ENCODE results near the gene MOBP.

Gene MOBP

DNA sequence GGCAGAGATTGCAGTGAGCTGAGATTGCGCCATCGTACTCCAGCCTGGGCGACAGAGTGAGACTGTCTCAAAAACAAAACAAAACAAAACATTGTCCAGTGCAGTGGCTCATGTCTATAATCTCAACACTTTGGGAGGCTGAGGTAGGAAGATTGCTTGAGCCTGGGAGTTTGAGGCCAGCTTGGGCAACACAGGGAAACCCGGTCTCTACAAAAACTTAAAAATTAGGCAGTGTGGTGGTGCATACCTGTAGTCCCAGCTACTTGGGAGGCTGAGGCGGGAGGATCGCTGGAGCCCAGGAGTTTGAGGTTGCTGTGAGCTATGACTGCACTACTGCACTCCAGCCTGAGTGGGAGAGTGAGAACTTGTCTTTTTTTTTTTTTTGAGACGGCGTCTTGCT is 27.2 kb upstream of the MOBP start:
- TF ChIP-seq, protein P1, sequence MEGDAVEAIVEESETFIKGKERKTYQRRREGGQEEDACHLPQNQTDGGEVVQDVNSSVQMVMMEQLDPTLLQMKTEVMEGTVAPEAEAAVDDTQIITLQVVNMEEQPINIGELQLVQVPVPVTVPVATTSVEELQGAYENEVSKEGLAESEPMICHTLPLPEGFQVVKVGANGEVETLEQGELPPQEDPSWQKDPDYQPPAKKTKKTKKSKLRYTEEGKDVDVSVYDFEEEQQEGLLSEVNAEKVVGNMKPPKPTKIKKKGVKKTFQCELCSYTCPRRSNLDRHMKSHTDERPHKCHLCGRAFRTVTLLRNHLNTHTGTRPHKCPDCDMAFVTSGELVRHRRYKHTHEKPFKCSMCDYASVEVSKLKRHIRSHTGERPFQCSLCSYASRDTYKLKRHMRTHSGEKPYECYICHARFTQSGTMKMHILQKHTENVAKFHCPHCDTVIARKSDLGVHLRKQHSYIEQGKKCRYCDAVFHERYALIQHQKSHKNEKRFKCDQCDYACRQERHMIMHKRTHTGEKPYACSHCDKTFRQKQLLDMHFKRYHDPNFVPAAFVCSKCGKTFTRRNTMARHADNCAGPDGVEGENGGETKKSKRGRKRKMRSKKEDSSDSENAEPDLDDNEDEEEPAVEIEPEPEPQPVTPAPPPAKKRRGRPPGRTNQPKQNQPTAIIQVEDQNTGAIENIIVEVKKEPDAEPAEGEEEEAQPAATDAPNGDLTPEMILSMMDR (IDR thresholded peaks at IDR 0.05): no peak
- DNase-seq (ENCODE audit: low spot score): no peak
- no peak overlapping the region for H3K27ac ChIP-seq

DNA sequence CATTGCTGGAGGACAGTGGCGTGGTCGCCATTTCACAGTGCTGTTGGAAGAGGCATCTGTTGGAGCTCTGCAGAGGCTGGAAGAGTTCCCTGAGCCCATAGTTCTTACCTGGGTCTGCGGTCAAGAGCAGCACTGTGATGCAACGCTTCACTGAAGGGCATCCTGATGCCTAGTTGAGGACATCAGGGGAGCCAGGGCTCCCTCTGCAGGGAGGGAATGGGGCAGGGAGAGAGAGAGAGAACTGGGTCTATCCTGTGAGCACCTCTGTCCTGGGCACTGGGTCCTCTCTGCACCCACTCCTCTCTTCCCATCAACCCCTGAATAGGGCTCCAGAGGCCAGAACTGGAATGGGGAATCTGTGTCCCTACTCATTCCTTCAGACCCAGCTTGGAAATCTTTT is 23.9 kb upstream of the MOBP start:
- TF ChIP-seq, protein P1 (IDR thresholded peaks at IDR 0.05): no peak
- no peak overlapping the region for H3K4me3 ChIP-seq
- no peak for DNase-seq (ENCODE audit: low spot score)
- no peak overlapping the region for H3K27ac ChIP-seq

More for the DNA sequence above, 27.2 kb upstream of the MOBP start:
- no peak overlapping the region for H3K4me3 ChIP-seq

DNA sequence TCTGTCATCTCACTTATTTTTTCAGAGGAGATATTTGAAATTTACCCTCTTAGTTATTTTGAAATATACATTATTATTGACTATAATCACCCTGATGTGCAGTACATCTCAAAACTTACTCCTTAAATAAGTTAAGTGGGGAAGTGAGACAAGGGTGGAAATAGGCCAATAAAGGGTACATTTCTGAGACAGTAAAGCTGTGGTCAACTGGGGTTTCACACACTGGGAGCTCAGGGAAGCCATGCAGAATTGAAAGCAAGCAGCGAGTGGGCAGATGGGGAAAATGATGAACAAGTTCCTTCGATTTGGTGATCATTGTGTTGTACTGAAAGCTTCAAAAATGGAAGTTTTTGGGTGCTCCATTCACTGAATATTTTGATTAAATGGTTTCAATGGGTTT is 21.6 kb upstream of the MOBP start:
- TF ChIP-seq, protein P1 (IDR thresholded peaks at IDR 0.05): no peak
- no peak for DNase-seq (ENCODE audit: low spot score)
- no peak overlapping the region for H3K4me3 ChIP-seq
- H3K27ac ChIP-seq: no peak overlapping the region

DNA sequence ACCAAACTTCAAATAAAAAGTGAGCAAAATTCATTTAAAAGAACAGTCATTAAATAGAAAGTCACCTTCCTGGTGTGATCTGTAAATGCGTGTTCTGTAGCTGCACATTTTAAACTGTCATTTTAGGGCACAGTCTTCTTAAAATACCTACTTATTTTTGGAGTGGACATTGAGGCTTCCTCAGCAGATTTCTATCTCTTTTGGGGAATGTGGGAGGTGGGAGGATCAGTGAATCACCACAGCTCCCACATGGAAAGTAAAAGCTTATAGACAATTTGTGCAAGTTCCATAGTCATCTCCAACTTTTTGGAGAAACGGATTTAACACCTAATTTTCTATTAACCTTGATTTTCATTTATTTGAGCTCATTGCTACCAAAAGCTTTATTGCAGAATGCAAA is 21.0 kb upstream of the MOBP start:
- Histone ChIP-seq H3K4me3 (no peak overlapping the region), H3K27ac (no peak overlapping the region)
- no peak for DNase-seq (ENCODE audit: low spot score)
- TF ChIP-seq, protein P1 (IDR thresholded peaks at IDR 0.05): no peak

DNA sequence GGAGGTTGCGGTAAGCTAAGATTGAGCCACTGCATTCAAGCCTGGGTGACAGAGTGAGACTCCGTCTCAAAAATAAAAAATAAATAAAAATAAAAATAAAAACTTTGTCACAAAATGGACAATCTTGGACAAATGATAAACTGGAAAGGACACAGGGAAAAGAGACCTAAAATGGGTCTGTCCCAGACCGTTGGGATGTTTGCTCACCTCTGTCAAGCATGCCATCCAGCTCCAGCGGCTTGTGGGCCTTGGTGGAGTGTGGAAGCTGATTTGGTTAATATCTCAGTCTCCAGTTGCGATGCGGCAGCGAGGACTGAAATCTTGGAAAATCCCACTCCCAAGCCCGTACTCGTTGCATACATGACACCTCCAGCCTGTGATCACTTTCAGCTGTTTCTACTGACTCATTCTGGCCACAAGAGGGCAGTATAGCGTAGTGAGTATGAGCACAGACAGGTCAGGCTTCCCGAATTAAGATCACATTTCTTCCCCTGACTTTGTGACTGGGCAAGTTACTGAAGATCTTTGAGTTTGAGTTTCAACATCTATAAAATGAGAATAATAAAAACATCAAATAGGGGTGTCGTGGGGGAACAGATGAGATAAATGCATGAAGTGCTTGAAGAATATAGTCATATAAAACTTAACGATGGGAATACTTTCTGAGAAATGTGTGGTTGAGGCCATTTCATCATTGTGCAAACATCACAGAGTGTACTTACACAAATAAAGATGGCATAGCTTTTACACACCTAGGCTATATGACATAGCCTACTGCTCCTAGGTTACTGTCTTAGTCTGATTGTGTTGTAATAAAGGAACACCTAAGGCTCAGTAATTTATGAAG is 19.6 kb upstream of the MOBP start:
- H3K27ac ChIP-seq: no peak overlapping the region
- no peak overlapping the region for H3K4me3 ChIP-seq
- TF ChIP-seq, protein P1 (IDR thresholded peaks at IDR 0.05): peak; percentile 72
- no peak for DNase-seq (ENCODE audit: low spot score)

DNA sequence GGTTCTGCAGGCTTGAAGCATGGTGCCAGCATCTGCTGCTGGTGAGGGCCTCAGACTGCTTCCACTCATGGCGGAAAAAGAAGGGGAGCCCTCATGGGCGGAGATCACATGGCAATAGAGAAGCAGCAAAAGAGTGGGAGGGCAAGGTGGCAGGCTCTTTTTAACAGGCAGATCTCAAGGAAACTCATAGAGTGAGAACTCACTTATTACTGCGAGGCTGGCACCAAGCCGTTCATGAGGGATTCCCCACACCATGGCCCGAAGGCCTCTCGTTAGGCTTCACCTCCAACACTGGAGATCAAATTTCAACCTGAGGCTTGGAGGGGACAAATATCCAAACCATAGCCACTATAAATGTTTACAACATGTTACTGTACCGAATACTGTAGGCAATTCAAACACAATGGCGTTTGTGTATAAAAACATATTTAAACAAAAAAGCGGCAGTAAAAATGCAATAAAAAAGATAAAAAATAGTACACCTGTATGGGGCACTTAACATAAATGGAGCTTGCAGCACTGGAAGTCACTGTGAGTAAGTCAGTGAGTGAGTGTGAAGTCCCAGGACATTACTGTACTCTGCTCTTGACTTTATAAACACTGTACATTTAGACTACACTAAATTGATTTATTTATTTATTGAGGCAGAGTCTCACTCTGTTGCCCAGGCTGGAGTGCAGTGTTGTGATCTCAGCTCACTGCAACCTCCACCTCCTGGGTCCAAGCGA is 18.8 kb upstream of the MOBP start:
- DNase-seq (ENCODE audit: low spot score): no peak
- no peak overlapping the region for H3K27ac ChIP-seq

More for the DNA sequence above, 18.8 kb upstream of the MOBP start:
- TF ChIP-seq, protein P1 (IDR thresholded peaks at IDR 0.05): no peak
- H3K4me3 ChIP-seq: no peak overlapping the region
